BJ (cell line): ENCODE results near the gene LCAT. TPM values are rescaled to one million over a fixed set of nuclear protein-coding genes. Genes with fewer than 3 reads are reported as not detected.

Source experiments
- CTCF ChIA-PET: fragments of 350-600 bp; formaldehyde crosslinking; extraction: SDS; loops from one replicate; lab custom pipeline; 2021; ENCODE audit warnings: antibody characterized with exemption, inconsistent platforms; lab: Yijun Ruan, JAX
- POLR2A ChIA-PET: fragments of 300-600 bp; sonication (Branson Sonifier 250); formaldehyde crosslinking; extraction: SDS; loops from one replicate; lab custom pipeline; 2021; ENCODE audit warnings: antibody characterized with exemption; lab: Charles Lee
- DNase-seq: peaks from one replicate; pipeline ENCODE4 v3.0.0-alpha.2; 2011; ENCODE audit warnings: low read depth
- H3K27me3 ChIP-seq: 2 replicates; pipeline ENCODE4 v1.6.0; 2011; ENCODE audit warnings: low read length; ENCODE audit not compliant: control insufficient read depth, insufficient read depth
- H3K36me3 ChIP-seq: 2 replicates; pipeline ENCODE4 v1.5.1; 2011; ENCODE audit warnings: low read length; ENCODE audit not compliant: control insufficient read depth, insufficient read depth
- H3K4me3 ChIP-seq: 2 replicates; pipeline ENCODE4 v1.5.1; 2011; ENCODE audit warnings: low read depth, mild to moderate bottlenecking, control low read depth, low read length
- polyA plus RNA-seq: library from polyadenylated mRNA; depleted of rRNA; stranded (reverse); fragments of >200 nt; gene quantifications from 2 replicates; pipeline ENCODE4 v1.2.3, GENCODE V29; 2011
- TF ChIP-seq, protein P1 (sequence below): IDR thresholded peaks from 2 replicates; pipeline ENCODE4 v1.5.1; 2011; ENCODE audit warnings: low read depth, mild to moderate bottlenecking, control low read depth, inconsistent platforms, low read length, moderate library complexity; ENCODE audit not compliant: insufficient read depth

LCAT gene
- polyA plus RNA-seq, 1 experiment: 13.6 TPM

DNA sequence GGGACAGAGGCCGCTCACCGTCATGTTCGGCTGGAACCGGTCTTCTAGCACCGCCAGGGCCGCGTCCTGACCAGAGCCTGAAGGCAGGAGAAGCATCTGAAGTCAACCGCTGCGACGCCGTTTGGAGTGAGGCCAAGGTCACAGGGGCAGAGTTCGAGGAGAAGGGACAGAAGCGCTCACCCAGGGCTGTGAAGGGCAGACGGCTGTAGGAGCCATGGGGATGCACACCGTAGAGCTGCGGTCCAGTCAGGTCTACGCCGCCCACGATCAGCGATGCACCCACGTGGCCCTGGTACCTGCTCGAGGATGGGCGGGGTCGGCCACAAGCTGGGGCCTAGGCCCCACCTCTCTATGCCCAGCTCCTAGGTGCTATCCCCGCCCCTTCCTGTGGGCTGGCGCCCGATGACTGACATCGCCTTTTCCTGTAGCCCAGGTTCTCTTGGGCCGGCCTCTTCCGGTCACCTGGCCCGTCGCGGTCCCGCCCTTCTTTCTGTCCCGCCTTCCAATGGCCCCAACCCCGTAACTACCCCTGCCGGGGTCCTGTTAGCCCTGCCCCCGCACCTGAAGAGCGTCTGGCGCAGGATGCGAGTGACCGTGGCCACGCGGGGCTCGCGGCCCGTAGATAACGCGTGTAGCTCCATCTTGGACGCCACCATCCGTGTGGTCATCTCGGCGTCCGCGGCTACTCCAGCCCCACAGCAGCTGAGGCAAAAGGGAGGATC is 8.4 kb downstream of the LCAT start:
- H3K4me3 ChIP-seq: peak overlapping the region; percentile 84

DNA sequence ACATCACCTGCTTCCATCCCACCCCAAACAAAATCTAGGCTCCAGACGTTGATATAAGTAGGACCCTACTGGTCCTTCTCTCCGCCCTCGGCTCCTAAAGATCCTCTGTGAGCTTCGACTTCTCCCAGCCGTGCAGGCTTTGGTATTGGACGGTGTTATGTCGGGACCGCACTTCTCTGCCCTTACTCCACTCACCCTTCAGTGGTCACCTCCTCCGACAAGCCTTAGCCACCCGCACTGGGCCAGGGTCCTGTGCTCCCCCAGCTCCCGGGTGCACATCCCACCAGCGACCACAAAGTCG is 8.9 kb downstream of the LCAT start:
- Histone ChIP-seq H3K27me3 (no peaks in the 10 kb centered on the region), H3K4me3 (peak overlapping the region; percentile 84), H3K36me3 (peaks cover 15% of the 10 kb centered on the region)
- ChIA-PET POLR2A (interaction anchor here (0.6 to 1.6 kb wide), 3 partner anchors 10 to 231 kb away, joined by 3 to 5 read pairs (median 3); partner anchors contain the start of gene TSNAXIP1), CTCF (interaction anchor here (0.6 to 12.9 kb wide), 11 partner anchors 9 to 414 kb away, joined by 3 to 155 read pairs (median 7); partner anchors contain the start of gene NRN1L)
- TF ChIP-seq, protein P1, sequence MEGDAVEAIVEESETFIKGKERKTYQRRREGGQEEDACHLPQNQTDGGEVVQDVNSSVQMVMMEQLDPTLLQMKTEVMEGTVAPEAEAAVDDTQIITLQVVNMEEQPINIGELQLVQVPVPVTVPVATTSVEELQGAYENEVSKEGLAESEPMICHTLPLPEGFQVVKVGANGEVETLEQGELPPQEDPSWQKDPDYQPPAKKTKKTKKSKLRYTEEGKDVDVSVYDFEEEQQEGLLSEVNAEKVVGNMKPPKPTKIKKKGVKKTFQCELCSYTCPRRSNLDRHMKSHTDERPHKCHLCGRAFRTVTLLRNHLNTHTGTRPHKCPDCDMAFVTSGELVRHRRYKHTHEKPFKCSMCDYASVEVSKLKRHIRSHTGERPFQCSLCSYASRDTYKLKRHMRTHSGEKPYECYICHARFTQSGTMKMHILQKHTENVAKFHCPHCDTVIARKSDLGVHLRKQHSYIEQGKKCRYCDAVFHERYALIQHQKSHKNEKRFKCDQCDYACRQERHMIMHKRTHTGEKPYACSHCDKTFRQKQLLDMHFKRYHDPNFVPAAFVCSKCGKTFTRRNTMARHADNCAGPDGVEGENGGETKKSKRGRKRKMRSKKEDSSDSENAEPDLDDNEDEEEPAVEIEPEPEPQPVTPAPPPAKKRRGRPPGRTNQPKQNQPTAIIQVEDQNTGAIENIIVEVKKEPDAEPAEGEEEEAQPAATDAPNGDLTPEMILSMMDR: no peak
- no peak for DNase-seq

More for the DNA sequence above, 8.4 kb downstream of the LCAT start:
- no peaks in the 10 kb centered on the region for H3K27me3 ChIP-seq
- peaks cover 17% of the 10 kb centered on the region for H3K36me3 ChIP-seq
- DNase-seq: peak; percentile 59
- TF ChIP-seq, protein P1: no peak
- CTCF ChIA-PET: interaction anchor here (0.6 to 12.9 kb wide), 12 partner anchors 9 to 415 kb away, joined by 3 to 155 read pairs (median 5); partner anchors contain the start of gene NRN1L
- POLR2A ChIA-PET: interaction anchor here (0.6 to 1.6 kb wide), 4 partner anchors 11 to 230 kb away, joined by 3 to 5 read pairs (median 3); partner anchors contain the start of gene TSNAXIP1

DNA sequence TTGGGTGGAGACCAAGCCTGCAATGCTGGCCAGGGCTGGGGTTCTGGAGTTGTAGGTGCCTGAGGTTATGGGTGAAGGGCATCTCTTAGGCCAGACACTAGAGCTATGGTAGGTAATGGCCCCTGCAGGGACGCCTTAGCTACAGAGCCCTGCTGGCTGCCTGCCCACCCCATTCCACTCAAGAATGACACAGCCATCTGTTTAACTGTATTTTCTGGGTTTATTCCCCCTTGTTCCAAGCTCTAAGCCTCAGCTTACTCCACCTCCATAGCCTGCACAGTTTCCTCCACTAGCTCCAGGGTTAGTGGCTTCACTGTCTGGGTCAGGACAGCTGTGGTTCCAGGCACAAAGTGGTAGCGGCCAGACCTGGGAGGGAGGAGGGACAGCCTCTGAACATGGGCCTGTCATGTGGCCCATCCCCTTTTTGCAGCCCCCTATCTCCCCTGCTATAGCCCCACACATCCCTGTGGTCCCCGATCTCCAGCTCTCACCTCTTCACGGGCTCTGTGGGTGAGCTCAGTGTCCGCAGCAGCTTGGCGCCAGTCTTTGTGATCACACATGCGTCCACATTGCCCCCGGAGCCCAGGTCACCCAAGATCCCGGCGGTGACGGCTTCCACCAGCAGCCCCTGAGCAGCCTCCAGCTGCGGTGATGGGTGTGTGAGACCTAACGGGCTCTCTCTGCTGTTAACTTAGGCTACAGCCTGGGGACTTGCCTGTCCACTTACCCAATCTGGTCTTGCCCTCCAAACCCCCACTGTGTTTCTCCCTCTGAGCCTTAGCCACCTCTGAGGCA is 9.4 kb downstream of the LCAT start:
- no peaks in the 10 kb centered on the region for H3K27me3 ChIP-seq
- H3K4me3 ChIP-seq: peak overlapping the region; percentile 84
- DNase-seq: no peak
- ChIA-PET CTCF (interaction anchor here (0.6 to 12.9 kb wide), 11 partner anchors 8 to 414 kb away, joined by 3 to 155 read pairs (median 7); partner anchors contain the start of gene NRN1L), POLR2A (no interaction called here)
- TF ChIP-seq, protein P1: no peak
- H3K36me3 ChIP-seq: peaks cover 10% of the 10 kb centered on the region

DNA sequence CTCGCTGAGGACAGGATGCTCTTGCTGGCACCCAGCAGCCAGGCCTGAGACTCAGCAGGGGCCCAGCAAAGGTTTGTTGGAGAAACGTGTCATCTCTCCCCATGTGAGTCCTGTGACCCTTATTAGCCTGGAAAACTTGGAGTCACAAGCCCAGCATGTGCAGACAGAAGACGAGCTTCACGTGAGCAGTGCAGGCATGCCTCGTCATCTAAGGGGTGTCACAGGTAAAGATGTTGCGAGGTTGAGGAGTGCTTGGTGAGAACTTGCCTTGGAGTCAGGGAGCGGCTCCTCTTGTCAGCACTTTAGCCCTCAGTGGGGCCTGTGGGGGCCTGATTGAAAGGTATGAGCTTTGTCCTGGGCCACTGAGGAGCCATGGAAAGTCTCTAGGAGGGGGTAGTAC is 10.1 kb downstream of the LCAT start:
- Histone ChIP-seq H3K27me3 (no peaks in the 10 kb centered on the region), H3K4me3 (no peak overlapping the region), H3K36me3 (peaks cover 12% of the 10 kb centered on the region)
- ChIA-PET CTCF (interaction anchor here (0.6 to 12.9 kb wide), 7 partner anchors 48 to 395 kb away, joined by 3 to 155 read pairs (median 10); partner anchors contain the start of gene NRN1L), POLR2A (no interaction called here)
- no peak for DNase-seq
- TF ChIP-seq, protein P1: no peak

DNA sequence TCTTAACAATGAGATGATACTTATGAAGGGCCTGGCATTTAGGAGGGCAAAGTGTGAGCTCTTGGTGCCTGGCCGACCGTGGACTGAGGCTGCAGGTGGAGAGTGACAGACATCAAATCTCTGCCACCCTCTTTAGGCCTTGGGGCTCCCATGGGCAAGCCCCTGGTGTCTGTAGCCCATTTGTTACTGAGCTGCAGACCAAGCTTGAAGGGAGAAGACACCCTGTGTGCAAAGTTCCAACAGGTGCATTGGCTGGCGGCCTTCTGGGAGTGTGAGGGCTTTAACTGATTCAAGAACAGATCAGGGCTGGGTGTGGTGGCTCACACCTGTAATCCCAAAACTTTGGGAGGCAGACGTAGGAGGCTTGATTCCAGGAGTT is 11.5 kb downstream of the LCAT start:
- TF ChIP-seq, protein P1: no peak
- H3K4me3 ChIP-seq: no peak overlapping the region
- H3K27me3 ChIP-seq: no peaks in the 10 kb centered on the region
- ChIA-PET CTCF (interaction anchor here (0.7 to 12.9 kb wide), 4 partner anchors 47 to 452 kb away, joined by 3 to 155 read pairs (median 14); partner anchors contain the start of gene NRN1L), POLR2A (no interaction called here)
- no peak for DNase-seq
- H3K36me3 ChIP-seq: peaks cover 20% of the 10 kb centered on the region
